NOMO-1 (cell line): Measurements from ENCODE around the gene AP3B2.
A peak's percentile ranks its signal among the peaks of the same experiment; 100 is the strongest.

Experiments
- DNase-seq, 2 experiments: peaks; one replicate each; lab custom pipeline; 2025; ENCODE audit not compliant: unreplicated experiment in 2 of 2; lab: John Stamatoyannopoulos, UW

Gene AP3B2

DNA sequence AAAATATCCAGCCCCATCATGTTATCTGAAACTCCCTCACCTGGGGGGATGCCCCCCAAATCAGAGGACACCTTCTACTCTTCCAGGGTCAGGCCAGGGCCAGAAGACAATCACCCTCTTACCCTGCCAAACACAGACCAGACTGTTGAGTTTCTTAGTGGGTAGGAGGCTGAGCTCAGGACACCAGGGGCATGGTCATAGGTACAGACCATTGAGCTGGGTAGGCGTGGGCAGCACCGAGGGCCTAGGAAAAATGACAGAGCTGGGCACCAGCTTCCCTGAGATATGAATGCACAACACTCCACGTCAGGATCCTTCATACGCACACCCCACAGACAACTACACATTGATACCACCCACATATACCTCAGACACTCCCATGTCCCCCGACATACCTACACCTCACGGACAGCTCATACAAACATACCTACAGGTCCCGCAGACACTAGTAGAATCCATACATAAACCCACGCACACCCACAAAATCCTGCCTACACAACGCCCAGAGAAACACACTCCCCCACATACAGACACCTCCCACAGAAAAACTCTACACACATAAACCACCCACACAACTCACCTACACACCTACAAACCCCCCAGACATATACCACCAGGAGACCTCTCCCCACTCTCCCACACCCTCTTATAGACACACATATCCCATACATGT is 11.8 kb downstream of the AP3B2 start:
- no peak for DNase-seq

DNA sequence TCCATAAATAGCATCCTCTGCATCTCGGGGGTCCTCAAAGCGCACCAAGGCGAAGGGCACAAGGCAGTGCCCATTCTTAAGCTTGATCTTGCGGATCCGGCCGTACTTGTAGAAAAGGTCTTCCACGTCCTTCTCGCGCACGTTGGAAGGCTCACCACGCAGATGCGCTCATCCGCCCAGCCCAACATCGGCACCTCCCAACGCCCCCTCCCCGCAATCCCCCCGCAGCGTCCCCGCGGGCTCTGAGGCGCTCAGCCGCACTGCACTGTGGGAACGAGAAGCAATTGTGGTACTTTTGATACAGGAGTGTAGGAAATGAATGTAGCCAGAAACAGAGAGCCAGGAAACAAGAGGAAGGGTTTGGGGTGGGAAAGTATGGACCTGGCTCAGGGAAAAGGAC is 17.5 kb downstream of the AP3B2 start:
- DNase-seq, result no peak

DNA sequence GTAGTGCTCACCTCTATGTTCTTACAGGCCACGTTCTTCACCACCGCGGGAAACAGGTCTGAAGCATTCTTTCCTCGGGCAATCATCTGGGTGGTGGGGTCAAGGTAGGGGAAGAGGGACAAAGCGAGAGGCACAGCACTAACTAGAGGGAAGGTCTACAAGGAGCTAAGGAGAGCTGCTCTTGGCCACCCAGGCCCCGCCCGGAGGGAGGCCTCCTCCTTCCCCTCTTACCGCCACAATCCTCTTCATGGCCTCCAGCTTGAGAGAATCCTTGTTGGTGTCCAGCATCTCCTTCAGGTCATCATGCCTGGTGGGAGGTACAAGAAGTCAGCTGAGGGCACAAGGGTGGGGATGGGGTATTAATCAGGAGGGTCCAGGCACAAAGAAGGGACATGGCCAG is 20.5 kb downstream of the AP3B2 start:
- DNase-seq, result no peak

DNA sequence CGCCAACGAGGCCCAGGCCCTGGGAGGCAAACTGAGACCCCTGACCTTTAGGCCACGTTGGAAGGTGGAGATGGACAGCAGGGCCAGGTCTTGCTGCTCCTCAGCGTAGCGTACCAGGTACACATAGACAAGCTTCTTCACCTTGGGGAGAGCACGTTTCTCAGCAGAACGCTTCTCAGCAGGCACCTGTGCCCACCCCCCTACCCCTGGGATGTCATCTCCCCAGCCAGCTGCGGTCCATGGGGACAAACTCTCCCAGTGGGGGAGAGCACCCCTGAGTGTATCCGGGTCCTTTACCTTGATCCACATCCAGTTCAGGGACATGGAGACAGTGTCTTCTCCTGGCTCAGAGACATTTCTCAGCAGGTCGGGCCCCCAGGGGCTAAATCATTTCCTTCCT is 21.0 kb downstream of the AP3B2 start:
- DNase-seq, result no peak

- DNase-seq, result no peak
These were observed 28.3 kb downstream of the AP3B2 start for GRCh38 chr15:82681371-82681770.

- peak; percentile 14 to 19 for DNase-seq
These were observed 29.2 kb downstream of the AP3B2 start for GRCh38 chr15:82680200-82681102.

GRCh38 chr15:82679626-82680199 is 30.0 kb downstream of the AP3B2 start:
- DNase-seq, result no peak

DNA sequence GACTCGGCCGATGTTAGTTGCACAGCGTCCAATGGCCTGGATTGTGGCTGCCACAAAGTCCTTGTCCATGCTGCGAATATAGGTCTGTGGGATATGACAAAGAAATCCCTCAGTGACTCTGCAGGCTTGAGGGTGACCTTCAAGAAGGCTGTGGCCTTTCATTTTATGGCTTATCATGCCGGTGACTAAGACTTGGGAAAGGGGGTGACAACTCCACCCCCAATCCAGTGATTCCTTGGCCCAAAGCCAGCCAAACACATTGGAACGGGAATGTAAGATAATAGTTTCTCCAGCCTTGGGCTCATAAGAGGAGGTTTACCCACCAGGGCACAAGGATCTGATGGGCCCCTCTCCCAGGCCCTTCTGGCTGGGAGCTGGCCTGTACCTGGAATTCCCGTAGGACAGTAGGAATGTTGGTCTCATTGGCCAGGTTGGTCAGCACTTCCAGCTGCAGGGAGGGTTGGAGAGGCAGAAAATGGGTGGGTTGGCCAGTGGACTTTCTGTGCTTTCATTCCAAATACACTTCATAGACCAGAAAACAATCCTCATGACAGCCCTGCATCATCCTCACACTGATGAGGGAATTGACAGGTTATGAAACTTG is 31.9 kb downstream of the AP3B2 start:
- no peak for DNase-seq

- DNase-seq, result no peak
These were observed 34.8 kb downstream of the AP3B2 start for GRCh38 chr15:82674873-82675272.

DNA sequence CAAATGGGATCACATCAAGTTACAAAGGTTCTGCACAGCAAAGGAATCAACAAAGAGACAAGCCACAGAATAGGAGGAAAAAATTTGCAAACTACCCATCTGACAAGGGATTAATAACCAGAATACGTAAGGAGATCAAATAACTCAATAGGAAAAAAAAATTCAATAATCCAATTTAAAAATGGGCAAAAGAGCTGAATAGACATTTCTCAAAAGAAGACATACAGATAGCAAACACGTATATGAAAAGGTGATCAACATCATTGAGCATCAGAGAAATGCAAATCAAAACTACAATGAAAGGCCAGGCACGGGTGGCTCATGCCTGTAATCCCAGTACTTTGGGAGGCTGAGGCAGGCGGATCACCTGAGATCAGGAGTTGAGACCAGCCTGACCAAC is 39.0 kb downstream of the AP3B2 start:
- no peak for DNase-seq

GRCh38 chr15:82666606-82667005 is 43.1 kb downstream of the AP3B2 start:
- no peak for DNase-seq

DNA sequence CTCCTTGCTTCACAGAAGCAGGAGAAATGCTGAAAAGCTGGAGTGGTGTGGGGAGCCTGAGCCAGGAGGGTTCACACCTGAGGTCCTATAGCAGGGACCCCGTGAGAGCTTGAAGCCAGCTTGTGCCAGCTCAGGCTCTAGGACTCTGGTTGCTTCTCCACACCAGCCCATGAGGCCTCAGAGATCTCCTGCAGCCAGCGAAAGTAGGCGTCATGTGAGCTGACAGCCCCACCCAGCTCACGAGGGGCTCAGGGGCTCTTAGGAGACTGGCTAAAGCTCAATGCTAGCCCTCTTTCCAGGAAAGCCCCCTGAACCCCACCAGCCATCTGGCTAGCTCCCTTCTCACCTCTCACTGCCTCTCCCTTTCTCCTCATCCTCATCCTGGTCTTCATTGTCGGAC is 45.7 kb downstream of the AP3B2 start:
- DNase-seq, result no peak

GRCh38 chr15:82663186-82663600 is 46.5 kb downstream of the AP3B2 start:
- DNase-seq, result peak; percentile 11 to 33

- no peak for DNase-seq
These were observed 47.0 kb downstream of the AP3B2 start for GRCh38 chr15:82662641-82663040.

- DNase-seq, result no peak
These were observed 49.3 kb downstream of the AP3B2 start for GRCh38 chr15:82660378-82660777.

- no peak for DNase-seq
These were observed 52.9 kb downstream of the AP3B2 start for GRCh38 chr15:82656641-82657266.

DNA sequence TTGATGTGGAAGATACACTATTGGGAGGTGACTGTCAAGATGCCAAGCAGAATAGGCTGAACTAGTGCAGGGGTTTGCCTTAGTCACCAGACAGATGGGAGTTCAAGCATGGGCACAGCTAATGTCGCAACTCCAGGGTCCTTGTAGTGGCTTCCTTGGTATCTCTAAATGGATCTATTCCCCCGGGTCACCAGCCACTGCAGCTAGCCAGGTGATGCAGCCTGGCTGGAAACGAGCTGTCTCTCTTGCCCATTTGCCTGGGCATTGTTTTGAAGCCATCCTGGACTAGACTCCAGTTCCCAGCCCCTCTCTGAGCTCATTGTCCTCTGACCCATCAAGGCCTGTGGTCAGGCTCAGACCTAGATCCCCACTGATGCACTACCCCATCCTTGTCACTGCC is 54.1 kb downstream of the AP3B2 start:
- no peak for DNase-seq

- DNase-seq, result no peak
These were observed 56.0 kb downstream of the AP3B2 start for GRCh38 chr15:82653483-82654168.

DNA sequence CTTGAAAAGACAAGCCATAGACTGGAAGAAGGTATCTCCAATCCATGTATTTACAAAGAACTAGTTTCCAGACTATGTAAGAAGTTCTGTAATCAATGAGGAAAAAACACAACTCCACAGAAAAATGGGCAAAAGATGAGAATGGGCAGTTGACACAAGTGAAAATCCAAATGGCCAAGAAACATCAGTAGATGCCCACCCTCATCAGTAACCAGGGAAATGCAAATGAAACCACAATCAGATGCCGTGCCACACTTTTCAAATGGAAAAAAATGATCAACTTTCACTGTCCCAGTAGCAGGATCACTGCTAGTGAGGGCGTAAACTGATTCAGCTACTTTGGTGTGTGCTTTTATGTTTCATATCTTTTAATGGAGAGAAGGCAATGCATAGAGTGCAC is 58.0 kb downstream of the AP3B2 start:
- no peak for DNase-seq

- no peak for DNase-seq
These were observed 59.5 kb downstream of the AP3B2 start for GRCh38 chr15:82650046-82650670.
